B cell (primary cell): ENCODE results near the gene ZBTB2. TPM values are rescaled to one million over a fixed set of nuclear protein-coding genes. Genes with fewer than 3 reads are reported as not detected.
"Not testable (repeated sequence)": the region's sequence is repeated elsewhere in the genome, so short reads cannot be mapped to it uniquely, and the experiment has no call there.

Source experiments
- ATAC-seq: fragments of 200-7000 bp; cut with Tn5 transposase; one replicate; pipeline ENCODE4 v1.10.0; 2021; ENCODE audit warnings: low read depth, mild to moderate bottlenecking, moderate number of reproducible peaks, moderate library complexity
- CTCF ChIA-PET: fragments of 350-600 bp; sonication (Branson Sonifier 250); formaldehyde crosslinking; loops from one replicate; lab custom pipeline; 2021; ENCODE audit warnings: antibody characterized with exemption, inconsistent platforms; lab: Charles Lee
- POLR2A ChIA-PET: fragments of 350-600 bp; sonication (Branson Sonifier 250); formaldehyde crosslinking; loops from one replicate; lab custom pipeline; 2021; ENCODE audit warnings: antibody characterized with exemption; lab: Charles Lee
- DNase-seq: peaks from one replicate; pipeline ENCODE4 v3.0.0; 2013
- H2AFZ ChIP-seq: 2 replicates; pipeline ENCODE4 v1.6.1; 2012; ENCODE audit warnings: mild to moderate bottlenecking, low read depth, low read length; ENCODE audit not compliant: insufficient read depth, poor library complexity, severe bottlenecking
- H3K27ac ChIP-seq, 2 donors: 1 replicate in 1 of 2; 2 replicates in 1 of 2; pipeline ENCODE4 v1.5.1; 2012 to 2013; ENCODE audit warnings: low read length in 2 of 2, mild to moderate bottlenecking in 2 of 2, moderate library complexity in 1 of 2
- H3K27me3 ChIP-seq, 4 experiments: fragments of 200-600 bp in 1 of 4; sonication (generic) in 1 of 4; replicated peaks in 1 of 4; 1 replicate in 2 of 4; 2 replicates in 2 of 4; pipeline versions ENCODE4 v1.6.1 to v1.7.0; 2013 to 2016; ENCODE audit warnings: low read length in 3 of 4, mild to moderate bottlenecking in 2 of 4, mixed read lengths in 1 of 4, moderate library complexity in 1 of 4; ENCODE audit not compliant: insufficient read depth in 4 of 4, control insufficient read depth in 3 of 4; ENCODE audit errors: control extremely low read depth in 1 of 4
- H3K36me3 ChIP-seq, 2 experiments: replicated peaks in 1 of 2; 1 replicate in 1 of 2; 2 replicates in 1 of 2; pipeline versions ENCODE4 v1.6.1 to v1.7.1; 2013; ENCODE audit warnings: low read length in 1 of 2; ENCODE audit not compliant: insufficient read depth in 2 of 2, control insufficient read depth in 1 of 2; ENCODE audit errors: control extremely low read depth in 1 of 2, extremely low read depth in 1 of 2
- H3K4me1 ChIP-seq, 2 donors: fragments of 200-600 bp in 1 of 2; sonication (generic) in 1 of 2; 1 replicate in 1 of 2; 2 replicates in 1 of 2; pipeline versions ENCODE4 v1.5.1 to v1.6.1; 2013 to 2017; ENCODE audit warnings: low read length in 2 of 2; ENCODE audit not compliant: control insufficient read depth in 2 of 2, insufficient read depth in 2 of 2
- H3K4me2 ChIP-seq: replicated peaks from 2 replicates; pipeline ENCODE3; 2012; ENCODE audit warnings: mild to moderate bottlenecking, low read depth, low read length; ENCODE audit not compliant: poor library complexity, severe bottlenecking
- H3K4me3 ChIP-seq, 5 experiments: fragments of 200-600 bp in 1 of 5; sonication (generic) in 1 of 5; 1 replicate in 3 of 5; 2 replicates in 2 of 5; pipeline versions ENCODE4 v1.5.1 to v1.7.0; 2011 to 2016; ENCODE audit warnings: low read length in 4 of 5, mild to moderate bottlenecking in 4 of 5, low read depth in 2 of 5, control low read depth in 1 of 5, moderate library complexity in 1 of 5; ENCODE audit not compliant: insufficient read depth in 1 of 5; ENCODE audit errors: control extremely low read depth in 1 of 5, extremely low read depth in 1 of 5
- H3K79me2 ChIP-seq: fragments of 200-600 bp; sonication (generic); one replicate; pipeline ENCODE4 v1.6.0; 2016; ENCODE audit warnings: low read length; ENCODE audit not compliant: control insufficient read depth, insufficient read depth
- H3K9ac ChIP-seq: fragments of 200-600 bp; sonication (generic); 2 replicates; pipeline ENCODE4 v1.6.1; 2017; ENCODE audit warnings: mild to moderate bottlenecking, low read length, moderate library complexity
- H3K9me3 ChIP-seq, 3 donors: one replicate each; pipeline versions ENCODE4 v1.6.1 to v1.7.1; 2013; ENCODE audit warnings: low read length in 2 of 3; ENCODE audit not compliant: control insufficient read depth in 2 of 3, insufficient read depth in 1 of 3; ENCODE audit errors: control extremely low read depth in 1 of 3
- H4K20me1 ChIP-seq: 2 replicates; pipeline ENCODE4 v1.6.0; 2012; ENCODE audit warnings: mild to moderate bottlenecking, low read length; ENCODE audit not compliant: insufficient read depth, control insufficient read depth, poor library complexity, severe bottlenecking
- H3K27ac Mint-ChIP-seq: one replicate; pipeline ENCODE4 v1.8.0; 2021; ENCODE audit warnings: mixed read lengths
- H3K27me3 Mint-ChIP-seq: one replicate; pipeline ENCODE4 v1.8.0; 2021; ENCODE audit warnings: mixed read lengths
- H3K4me1 Mint-ChIP-seq: one replicate; pipeline ENCODE4 v1.8.0; 2021; ENCODE audit warnings: mixed read lengths
- H3K4me3 Mint-ChIP-seq: one replicate; pipeline ENCODE4 v1.8.0; 2021; ENCODE audit warnings: mixed read lengths
- H3K9me3 Mint-ChIP-seq: one replicate; pipeline ENCODE4 v1.8.0; 2022; ENCODE audit warnings: mixed read lengths; ENCODE audit not compliant: insufficient read depth
- CTCF ChIP-seq: fragments of 200-600 bp; IDR thresholded peaks from one replicate; pipeline ENCODE4 v1.8.0; 2022; ENCODE audit warnings: antibody characterized with exemption, mild to moderate bottlenecking
- EZH2 ChIP-seq: IDR thresholded peaks from 2 replicates; pipeline ENCODE4 v1.6.1; 2012; ENCODE audit warnings: borderline replicate concordance, low read depth, mild to moderate bottlenecking, moderate library complexity, low read length; ENCODE audit not compliant: insufficient read depth, poor library complexity, severe bottlenecking
- WGBS: methylation state at CpG from one replicate; pipeline ENCODE4 v1.1.5; 2013; ENCODE audit warnings: missing lambda C conversion rate; ENCODE audit not compliant: insufficient coverage; 5-methylcytosine and 5-hydroxymethylcytosine counted together
- intact Hi-C: fragments of 100-400 bp; cut with micrococcal nuclease; formaldehyde crosslinking; loops from one replicate; pipeline ENCODE4 v1.10.0; 2022
- polyA plus RNA-seq: library from polyadenylated mRNA; depleted of rRNA; stranded (reverse); fragments of >200 nt; gene quantifications from 2 replicates; pipeline ENCODE4 v1.2.3, GENCODE V29; 2012
- total RNA-seq, 2 donors: library from RNA; stranded (reverse); fragments of 120-200 nt in 1 of 2; gene quantifications; 1 replicate in 1 of 2; 2 replicates in 1 of 2; pipeline versions ENCODE4 v1.2.3 to v1.2.4, GENCODE V29; 2013 to 2022

The ZBTB2 gene
- total and polyA plus RNA-seq, 2 donors (not counting 1 experiment from before 2014, with no cell fraction given) = 15.9 to 17.6 TPM

- CTCF ChIA-PET = interaction anchor here (1.0 to 1.1 kb wide), 2 partner anchors 11 to 19 kb away, joined by 3 to 5 read pairs; no protein-coding TSS in a partner anchor
- not testable (repeated sequence) for DNase-seq
Measured at GRCh38 chr6:151342750-151343149, 48.6 kb downstream of the ZBTB2 start.

GRCh38 chr6:151341476-151342195, 49.7 kb downstream of the ZBTB2 start:
- Histone ChIP-seq H3K79me2 (no peaks in the 10 kb centered on the region), H3K27me3 (peaks cover 0 to 2% (median 0%) of the 10 kb centered on the region in 4 experiments), H3K9me3 (peaks cover 0 to 5% (median 0%) of the 10 kb centered on the region in 3 donors), H3K27ac (no peak overlapping the region), H4K20me1 (no peaks in the 10 kb centered on the region), H3K36me3 (no peaks in the 10 kb centered on the region), H3K4me3 (no peak overlapping the region), H3K4me2 (no peak overlapping the region), H2AFZ (no peak overlapping the region), H3K4me1 (no peaks in the 10 kb centered on the region), H3K9ac (no peak overlapping the region)
- ChIA-PET POLR2A (no interaction called here), CTCF (interaction anchor here (0.7 kb wide), 1 partner anchor 15 kb away, joined by 4 read pairs; no protein-coding TSS in a partner anchor)
- no peak for ATAC-seq
- intact Hi-C loops = no loop called here
- Mint-ChIP-seq H3K27ac (no peak overlapping the region), H3K4me1 (no peaks in the 10 kb centered on the region), H3K9me3 (no peaks in the 10 kb centered on the region), H3K4me3 (no peak overlapping the region), H3K27me3 (peaks cover 15% of the 10 kb centered on the region)
- TF ChIP-seq EZH2 = no peak
- no peak for TF ChIP-seq CTCF
- no peak for DNase-seq
- 98% methylated on average over 49 of the region's 52 CpGs for WGBS

More at GRCh38 chr6:151342750-151343149, 48.6 kb downstream of the ZBTB2 start:
- H3K4me2 ChIP-seq, H3K9me3 ChIP-seq, intact Hi-C loops, H4K20me1 ChIP-seq, H2AFZ ChIP-seq, H3K4me1 ChIP-seq, H3K9me3 Mint-ChIP-seq, H3K4me1 Mint-ChIP-seq, H3K9ac ChIP-seq, ATAC-seq, H3K4me3 ChIP-seq, H3K27ac Mint-ChIP-seq, H3K79me2 ChIP-seq, H3K36me3 ChIP-seq, H3K27me3 ChIP-seq, H3K27ac ChIP-seq, H3K4me3 Mint-ChIP-seq: not testable (repeated sequence)
- peaks cover 15% of the 10 kb centered on the region for H3K27me3 Mint-ChIP-seq
- WGBS = 97% methylated on average over 5 of the region's 10 CpGs
- POLR2A ChIA-PET = interaction anchor here (0.5 kb wide), 1 partner anchor 18 kb away, joined by 6 read pairs; no protein-coding TSS in a partner anchor
